Urothelium cell line (cell line): ENCODE measurements around the gene ZNF749.
"Not testable (repeated sequence)": the region's sequence is repeated elsewhere in the genome, so short reads cannot be mapped to it uniquely, and the experiment has no call there.

ENCODE experiments used
- DNase-seq: peaks from one replicate; pipeline ENCODE4 v3.0.0; 2011; ENCODE audit warnings: low spot score, mixed read lengths
- FAIRE-seq: peaks from 2 replicates; lab custom pipeline; 2011; peaks lifted over from hg19 to GRCh38; lab: Jason Lieb, UNC

Gene ZNF749

DNA sequence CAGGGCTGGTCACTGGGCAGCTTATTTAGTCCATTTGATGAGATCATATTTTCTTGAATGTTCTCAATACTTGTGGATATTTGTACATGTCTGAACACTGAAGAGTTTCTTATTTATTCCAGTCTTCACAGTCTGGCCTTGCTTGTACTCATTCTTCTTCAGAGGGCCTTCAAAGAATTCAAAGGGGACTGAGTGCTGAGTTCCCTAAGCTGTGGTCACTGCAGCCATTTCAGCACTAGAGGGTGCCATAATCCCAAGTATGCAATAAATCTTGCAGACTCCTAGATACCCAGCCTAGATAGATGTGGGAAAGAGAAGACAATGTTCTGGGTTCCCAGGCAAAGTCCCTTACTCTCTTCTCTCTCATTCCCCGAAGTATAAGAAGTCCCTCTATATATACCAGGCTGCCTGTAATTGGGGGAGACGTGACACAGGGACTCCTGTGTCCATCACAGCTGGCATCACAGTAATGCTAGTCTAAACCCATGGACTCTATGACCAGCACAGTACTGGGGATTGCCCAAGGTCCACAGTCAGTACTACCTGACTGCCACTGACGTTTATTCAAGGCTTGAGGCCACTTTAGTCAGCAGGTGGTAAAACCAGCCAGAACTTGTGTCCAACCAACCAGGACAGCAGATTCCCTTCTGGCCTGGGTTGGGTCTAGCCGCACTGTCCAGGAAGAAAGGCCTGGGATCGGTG lies 30.7 kb downstream of the ZNF749 start:
- FAIRE-seq = no peak
- peak; percentile 17 for DNase-seq

DNA sequence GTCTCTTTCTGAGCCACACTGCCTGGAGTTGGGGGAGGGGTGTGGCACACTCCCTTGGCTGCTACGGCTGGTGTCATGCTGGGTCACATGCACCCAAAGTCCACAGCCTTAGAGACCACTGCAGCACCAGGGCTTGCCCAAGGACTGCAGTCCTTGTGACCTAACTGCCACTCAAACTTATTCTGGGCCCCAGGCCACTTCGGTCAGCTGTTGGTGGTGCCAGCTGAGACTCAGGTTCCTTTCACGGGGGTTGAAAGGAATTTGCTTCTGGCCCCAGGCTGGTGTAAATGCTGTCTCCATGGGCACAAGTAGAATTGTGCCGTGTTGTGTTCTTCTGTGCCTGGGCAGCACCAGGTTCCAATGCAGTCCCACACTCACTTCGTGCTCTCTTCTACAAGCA lies 31.4 kb downstream of the ZNF749 start:
- DNase-seq (no peak), FAIRE-seq (no peak)

GRCh38 chr19:57473646-57474045 lies 38.5 kb downstream of the ZNF749 start:
- no peak for DNase-seq
- FAIRE-seq = no peak

DNA sequence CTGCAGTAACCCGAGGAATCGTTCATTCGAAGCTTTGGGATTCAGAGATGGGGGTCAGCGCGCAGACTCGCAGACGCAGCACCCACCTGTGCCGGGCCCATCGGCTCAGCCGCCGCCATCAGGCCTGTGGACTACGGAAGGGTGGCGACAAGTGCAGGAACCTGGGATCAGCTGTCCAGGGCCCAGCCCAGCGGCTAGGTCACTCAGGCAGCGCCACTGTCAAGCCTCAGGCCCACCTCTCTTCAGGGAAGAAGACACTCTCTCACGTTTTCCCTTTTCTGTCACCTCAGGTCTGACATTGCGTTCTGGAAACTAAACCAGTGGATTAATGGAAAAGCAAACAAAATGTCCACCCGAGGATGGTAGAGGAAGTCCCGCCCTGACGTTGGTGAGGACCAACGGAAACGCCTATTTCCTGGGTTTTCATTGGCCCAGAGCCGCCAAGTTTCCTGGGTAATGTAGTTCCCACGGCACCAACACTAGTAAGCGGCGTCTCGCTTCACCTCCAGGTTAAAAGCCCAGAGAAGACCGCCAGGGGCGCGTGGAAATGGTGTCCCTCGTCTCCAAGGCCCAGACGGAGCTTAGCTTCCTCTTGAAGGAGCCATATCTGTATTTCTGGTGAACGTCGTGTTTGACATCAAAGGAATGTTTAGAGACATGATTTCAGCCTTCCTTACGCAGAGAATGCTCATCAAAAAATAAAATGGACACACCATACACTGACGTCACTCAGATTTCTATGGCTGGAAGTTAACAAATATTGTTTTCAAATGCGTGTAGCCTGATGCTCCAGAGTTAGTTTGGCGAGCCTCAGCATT lies 42.3 kb downstream of the ZNF749 start, which contains the start of gene ZNF772:
Gene ZNF772 (minus strand): TSS at position 376 of the 818 bp plus-strand sequence. CDS start 257 bp downstream, at position 119.
- peak; percentile 75 for FAIRE-seq
- DNase-seq = peak; percentile 93

DNA sequence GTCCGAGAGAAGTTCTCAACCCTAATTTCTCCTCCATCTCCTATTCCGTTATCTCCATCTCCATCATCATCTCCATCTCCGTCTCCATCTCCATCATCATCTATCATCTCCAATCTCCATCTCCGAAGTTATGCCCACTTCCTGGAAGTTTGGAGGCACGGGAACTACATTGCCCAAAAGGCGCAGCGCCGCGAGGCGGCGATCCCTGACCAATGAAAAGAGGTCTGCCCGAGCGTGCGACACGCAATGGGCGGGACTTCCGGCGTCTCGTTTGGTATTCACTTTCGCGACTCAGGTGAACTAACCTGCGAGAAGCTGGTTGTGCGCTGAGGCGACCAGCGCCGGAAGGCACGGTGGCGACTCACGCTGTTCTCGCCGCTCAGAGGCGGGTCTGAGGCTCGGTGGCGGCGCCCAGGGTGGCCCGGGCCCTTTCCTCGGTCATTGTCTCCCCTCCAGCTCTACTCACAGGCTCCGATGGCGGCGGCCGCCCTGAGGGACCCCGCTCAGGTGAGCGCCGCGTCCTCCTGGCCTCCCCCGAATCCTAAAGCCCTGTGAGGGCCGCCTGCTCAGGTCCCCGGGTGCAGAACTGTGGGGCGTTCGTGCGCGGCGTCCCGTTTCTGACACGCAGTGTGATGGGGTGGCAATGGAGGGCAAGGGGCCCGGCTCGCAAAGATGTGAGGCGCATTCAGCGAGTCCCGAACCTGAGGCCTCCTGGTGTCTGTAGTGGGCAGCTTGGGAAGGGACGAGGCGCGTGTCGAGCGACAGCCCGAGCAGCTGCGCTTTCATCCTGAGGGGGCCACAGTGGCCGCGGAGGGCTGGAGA lies 52.6 kb downstream of the ZNF749 start, which contains the start of gene ZNF419:
Gene ZNF419 (plus strand): TSS at position 274 of the 822 bp plus-strand sequence. CDS start 201 bp downstream, at position 475.
- FAIRE-seq (peak; percentile 76), DNase-seq (peak; percentile 91)

GRCh38 chr19:57488299-57488644 lies 53.1 kb downstream of the ZNF749 start:
- DNase-seq = not testable (repeated sequence)

More at GRCh38 chr19:57488299-57488644, 53.1 kb downstream of the ZNF749 start:
- not testable (repeated sequence) for FAIRE-seq
